NCI-H1436 (cell line): Measurements from ENCODE around the gene MPIG6B.
"Not testable (repeated sequence)": the region's sequence is repeated elsewhere in the genome, so short reads cannot be mapped to it uniquely, and the experiment has no call there.

Experiments used
- DNase-seq: peaks from one replicate; lab custom pipeline; 2025; lab: John Stamatoyannopoulos, UW

MPIG6B gene

DNA sequence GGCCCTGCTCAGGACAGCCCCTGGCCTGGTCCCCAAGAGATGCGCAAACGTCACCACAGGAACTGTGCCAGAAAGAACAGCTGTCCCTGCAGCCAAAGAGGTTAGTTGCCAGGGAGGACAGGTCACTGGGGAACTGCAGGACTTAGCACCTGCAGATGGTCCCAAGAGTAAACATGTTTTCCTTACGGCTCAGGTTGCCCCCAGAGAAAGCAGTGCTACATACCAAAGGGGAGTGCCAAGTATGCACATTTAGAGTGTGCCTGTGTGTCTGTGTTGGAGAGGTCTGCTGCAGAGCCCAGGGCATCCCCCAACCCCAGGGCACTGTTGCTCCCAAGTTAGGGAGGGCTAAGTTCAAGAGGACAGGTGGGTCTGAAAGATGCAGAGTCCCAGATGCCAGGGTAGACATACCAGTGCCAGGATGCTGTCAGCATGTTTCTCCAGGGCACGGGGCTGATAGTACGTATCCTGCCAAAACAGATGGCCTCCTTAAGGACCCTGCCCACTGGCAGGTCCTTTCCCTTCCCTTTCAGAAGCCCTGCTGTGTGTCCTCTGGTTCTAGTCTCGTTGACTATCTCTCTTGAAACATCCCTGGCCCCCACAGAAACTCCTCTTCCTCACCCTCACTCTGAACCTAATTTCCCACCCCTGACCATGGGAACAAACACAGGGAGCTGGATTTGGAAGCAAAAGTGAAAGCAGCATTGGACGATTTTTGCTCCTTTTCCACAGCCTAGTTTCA, 21.3 kb upstream of the MPIG6B start:
- peak; percentile 41 for DNase-seq

DNA sequence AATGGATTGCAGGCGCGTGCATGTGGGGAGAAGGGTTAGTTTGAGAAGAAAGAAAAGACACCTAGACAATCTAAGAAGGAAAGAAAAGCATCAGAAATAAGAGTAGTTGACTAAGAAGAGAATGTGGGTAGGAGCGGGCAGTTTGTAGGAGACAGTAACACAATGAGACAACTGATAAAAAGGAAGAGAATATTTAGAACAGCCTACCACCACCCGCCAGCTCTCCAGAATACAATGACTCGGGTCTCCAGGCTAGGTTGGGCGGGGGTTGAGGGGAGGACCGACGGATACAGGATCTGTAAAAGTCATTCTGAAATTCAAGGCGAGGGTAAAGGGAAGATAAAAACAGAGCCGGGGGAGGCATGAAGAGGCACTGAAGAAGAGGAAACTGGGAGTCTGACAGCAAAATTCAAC, 20.8 kb upstream of the MPIG6B start:
- no peak for DNase-seq

GRCh38 chr6:31702819-31703716, 20.1 kb upstream of the MPIG6B start, which contains the start of gene ABHD16A:
Gene ABHD16A, minus strand, starts transcription at chr6:31703324. Its CDS starts 43 bp downstream, at chr6:31703281.
- peak; percentile 95 for DNase-seq

DNA sequence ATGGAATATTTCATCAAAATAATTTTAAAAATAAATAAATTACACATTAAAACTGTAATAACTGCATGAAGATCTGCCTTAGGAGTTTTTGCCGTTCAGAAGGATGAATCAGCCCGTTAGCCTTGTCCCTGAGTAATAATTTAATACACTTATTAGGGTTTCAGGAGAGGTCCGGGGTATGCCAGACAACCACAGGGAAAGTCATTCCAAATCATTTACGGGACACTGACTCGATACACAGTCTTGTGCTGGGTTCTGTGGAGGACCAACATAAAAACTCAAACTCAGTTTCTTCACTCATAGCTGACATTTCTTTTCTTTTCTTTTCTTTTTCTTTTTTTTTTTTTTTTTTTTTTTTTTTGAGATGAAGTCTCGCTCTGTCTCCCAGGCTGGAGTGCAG, 17.2 kb upstream of the MPIG6B start:
- DNase-seq = no peak

GRCh38 chr6:31706599-31706998, 16.6 kb upstream of the MPIG6B start, which contains the start of gene LY6G6F:
Gene LY6G6F, plus strand, starts transcription at chr6:31706866. Its CDS starts 41 bp downstream, at chr6:31706907.
- no peak for DNase-seq

DNA sequence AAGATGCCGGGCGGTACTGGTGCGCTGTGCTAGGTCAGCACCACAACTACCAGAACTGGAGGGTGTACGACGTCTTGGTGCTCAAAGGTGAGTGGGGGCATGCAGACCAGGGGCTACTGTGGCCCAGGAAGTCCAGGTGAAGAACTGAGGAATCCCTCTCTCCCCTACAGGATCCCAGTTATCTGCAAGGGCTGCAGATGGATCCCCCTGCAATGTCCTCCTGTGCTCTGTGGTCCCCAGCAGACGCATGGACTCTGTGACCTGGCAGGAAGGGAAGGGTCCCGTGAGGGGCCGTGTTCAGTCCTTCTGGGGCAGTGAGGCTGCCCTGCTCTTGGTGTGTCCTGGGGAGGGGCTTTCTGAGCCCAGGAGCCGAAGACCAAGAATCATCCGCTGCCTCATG, 15.5 kb upstream of the MPIG6B start:
- DNase-seq = no peak

DNA sequence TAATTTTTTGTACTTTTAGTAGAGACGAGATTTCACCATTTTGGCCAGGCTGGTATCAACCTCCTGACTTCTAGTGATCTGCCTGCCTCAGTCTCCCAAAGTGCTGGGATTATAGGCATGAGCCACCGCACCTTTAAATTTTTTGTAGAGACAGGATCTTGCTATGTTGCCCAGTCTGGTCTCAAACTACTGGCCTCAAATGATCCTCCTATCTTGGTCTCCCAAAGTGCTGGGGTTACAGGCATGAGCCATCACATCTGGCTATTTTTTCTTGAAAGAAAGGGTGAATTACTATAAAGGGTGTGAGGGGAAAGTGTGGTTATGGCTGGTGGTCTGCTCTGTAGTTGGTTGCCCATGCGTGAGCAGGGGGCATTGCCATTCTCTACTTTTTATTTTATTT, 14.9 kb upstream of the MPIG6B start:
- no peak for DNase-seq

- DNase-seq = not testable (repeated sequence)
These were observed 14.0 kb upstream of the MPIG6B start for GRCh38 chr6:31709157-31709556.

DNA sequence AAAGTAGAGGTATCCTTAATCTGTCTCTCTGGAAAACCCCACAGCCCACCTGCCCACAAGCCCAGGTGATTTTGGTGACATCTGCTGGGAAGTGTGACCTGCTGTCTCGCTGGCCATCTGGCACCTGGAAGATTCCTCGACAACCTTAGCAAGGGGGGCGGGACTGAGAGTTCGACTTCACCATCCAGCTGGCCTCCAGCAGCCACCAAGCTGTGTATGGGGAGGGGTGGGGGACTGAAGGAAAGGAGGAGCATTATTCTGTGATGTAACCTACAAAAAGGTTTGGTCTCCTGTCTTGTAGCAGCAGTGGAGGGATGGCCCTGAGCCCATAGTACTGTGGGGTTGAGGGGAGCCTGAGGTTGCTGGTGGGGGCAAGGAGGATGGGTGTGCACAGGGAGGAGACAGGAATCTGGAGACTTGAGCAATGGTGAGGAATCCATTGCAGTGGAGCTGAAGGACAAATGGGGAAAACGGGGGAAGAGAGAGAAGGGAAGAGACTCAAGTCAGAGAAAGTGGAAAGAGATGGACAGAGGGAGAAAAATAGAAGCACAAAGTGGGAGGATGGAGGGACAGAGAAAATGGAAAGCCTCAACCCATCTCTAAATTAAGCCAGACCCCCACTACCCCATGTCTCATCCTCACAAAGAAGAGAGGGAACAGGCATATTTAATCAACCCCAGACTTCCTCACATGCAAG, 12.5 kb upstream of the MPIG6B start:
- DNase-seq = no peak

GRCh38 chr6:31711233-31711632, 11.9 kb upstream of the MPIG6B start:
- DNase-seq = no peak

- DNase-seq = no peak
These were observed 10.9 kb upstream of the MPIG6B start for GRCh38 chr6:31712296-31712695.

DNA sequence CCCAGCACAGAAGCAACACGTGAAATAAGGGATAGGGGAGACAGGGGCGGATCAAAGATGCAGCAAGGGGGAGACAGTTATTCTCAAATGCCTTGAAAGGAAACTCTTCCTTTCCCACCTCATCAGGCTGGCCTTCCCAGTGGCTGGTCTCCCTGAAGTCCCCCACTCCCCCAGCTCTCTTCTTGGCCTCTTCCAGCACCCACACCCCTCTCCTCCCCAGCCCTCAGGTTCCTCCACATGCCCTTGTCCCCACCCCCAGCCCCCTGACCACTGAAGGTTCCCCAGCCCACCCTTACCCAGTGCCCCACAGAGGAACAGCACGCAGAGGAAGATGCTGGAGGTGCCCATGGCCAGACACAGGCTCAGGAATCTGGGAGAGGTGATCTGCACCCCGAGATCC, 9.7 kb upstream of the MPIG6B start:
- DNase-seq = no peak

DNA sequence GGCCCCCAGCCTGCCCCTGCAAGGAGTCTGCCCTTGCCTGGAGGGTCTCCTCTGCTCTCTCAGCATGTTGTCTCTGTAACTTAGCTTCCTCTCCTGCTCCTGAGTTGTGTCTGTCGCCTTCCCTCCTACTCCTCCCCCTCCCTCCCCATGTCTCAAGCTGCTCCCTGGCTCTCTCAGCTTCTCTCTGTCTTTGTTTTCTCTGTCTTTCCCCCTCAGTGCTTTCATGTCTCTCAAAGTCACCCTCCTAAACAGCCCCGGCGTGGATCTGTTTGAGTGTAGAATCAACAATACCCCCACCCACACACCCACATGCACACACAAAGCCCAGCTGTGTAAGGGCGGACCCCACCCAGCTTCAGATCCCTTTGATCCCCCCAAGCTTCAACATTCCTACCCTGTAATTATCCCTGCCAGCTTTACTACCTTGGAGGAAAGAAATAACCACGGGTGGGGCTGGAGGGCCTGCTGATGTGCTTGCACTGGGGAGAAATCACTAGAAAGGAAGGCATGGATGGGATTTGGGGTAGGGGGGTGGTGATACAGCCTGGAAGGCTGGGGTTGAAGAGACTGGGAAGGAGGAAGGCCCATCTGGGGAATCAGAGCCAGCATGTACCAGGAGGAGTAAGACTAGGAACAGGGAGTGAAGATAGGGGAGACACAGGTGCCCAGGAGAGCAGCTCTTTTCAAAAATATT, 9.0 kb upstream of the MPIG6B start:
- no peak for DNase-seq

GRCh38 chr6:31715022-31715958, 7.9 kb upstream of the MPIG6B start, which contains the start of gene LY6G6D:
Gene LY6G6D, plus strand, starts transcription at chr6:31715348. Its CDS starts 8 bp downstream, at chr6:31715356.
- DNase-seq = no peak

DNA sequence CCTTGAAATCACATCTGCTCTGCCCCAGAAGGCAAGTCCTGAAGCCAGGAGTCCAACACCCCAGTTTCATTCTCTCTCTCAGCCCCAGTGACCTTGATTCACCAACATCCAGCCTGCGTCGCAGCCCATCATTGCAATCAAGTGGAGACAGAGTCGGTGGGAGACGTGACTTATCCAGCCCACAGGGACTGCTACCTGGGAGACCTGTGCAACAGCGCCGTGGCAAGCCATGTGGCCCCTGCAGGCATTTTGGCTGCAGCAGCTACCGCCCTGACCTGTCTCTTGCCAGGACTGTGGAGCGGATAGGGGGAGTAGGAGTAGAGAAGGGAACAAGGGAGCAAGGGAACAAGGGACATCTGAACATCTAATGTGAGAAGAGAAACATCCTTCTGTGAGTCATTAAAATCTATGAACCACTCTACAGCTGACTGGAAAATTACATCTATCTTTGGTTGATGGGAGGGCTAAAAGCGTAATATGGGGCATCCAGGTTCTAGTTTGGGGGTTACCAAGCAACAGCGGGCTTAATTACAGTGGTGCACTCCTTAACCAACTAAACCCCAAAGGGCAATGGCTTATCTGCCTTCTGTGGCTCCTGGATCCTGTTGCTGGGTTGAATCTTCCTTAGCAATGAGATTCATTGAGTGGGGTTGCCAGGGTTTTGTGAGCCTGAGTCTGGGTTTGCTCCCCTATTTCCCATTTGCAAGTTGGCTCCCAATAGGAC, 5.5 kb upstream of the MPIG6B start:
- peak; percentile 55 for DNase-seq

- DNase-seq = no peak
These were observed 4.9 kb upstream of the MPIG6B start for GRCh38 chr6:31718265-31718664.

- DNase-seq = no peak
These were observed 4.2 kb upstream of the MPIG6B start for GRCh38 chr6:31719001-31719400.

- no peak for DNase-seq
These were observed 2.9 kb upstream of the MPIG6B start for GRCh38 chr6:31720196-31720770.

GRCh38 chr6:31721351-31722020, 1.7 kb upstream of the MPIG6B start, which contains the start of gene LY6G6C:
Gene LY6G6C, minus strand, starts transcription at chr6:31721746. Its CDS starts 67 bp downstream, at chr6:31721679.
- no peak for DNase-seq
